Prostate gland (tissue), 2 donors: ENCODE data around the gene TMEM50B.

Experiments used
- CTCF ChIP-seq, 4 experiments: fragments of 200-600 bp in 2 of 4; fragments of 450-650 bp in 2 of 4; sonication (generic) in 2 of 4; IDR thresholded peaks; 1 replicate in 3 of 4; 2 replicates in 1 of 4; pipeline ENCODE4 v1.5.1; 2016 to 2019; ENCODE audit warnings: antibody characterized with exemption in 4 of 4, mild to moderate bottlenecking in 2 of 4, moderate library complexity in 2 of 4
- POLR2A ChIP-seq: fragments of 450-650 bp; IDR thresholded peaks from one replicate; pipeline ENCODE4 v1.6.1; 2016; ENCODE audit warnings: antibody characterized with exemption, mild to moderate bottlenecking

GRCh38 chr21:33433425-33434114 lies 46.2 kb downstream of the TMEM50B start:
- TF ChIP-seq CTCF (IDR thresholded peaks at IDR 0.05) (no peak), POLR2A (no peak)
